GM19193 (cell line): ENCODE data around the gene XG.

ENCODE experiments used
- POLR2A ChIP-seq: IDR thresholded peaks from 4 replicates; pipeline ENCODE4 v1.6.1; 2011; ENCODE audit not compliant: insufficient read depth, insufficient read length; ENCODE audit errors: extremely low read depth

Gene XG

GRCh38 chrX:2767631-2768455 is 16.0 kb downstream of the XG start:
- TF ChIP-seq POLR2A = no peak

DNA sequence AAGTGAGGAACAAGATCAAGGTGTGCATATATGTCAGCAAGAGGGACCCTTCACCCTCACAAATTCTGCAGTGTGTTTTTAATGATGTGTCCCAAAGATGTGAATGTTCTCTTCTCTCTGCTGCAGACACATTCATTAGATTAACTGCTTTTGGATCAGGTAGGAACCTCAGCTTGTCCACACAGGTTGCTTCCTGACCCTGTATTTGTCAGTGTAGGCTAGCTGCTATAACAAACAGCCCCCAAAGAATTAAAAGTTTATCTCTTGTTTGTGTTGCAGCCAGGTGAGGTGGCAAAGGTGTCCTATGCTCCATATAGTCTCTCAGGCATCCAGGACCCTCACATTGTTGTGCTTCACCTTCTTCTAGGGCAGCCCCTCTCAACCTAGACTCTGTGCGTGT is 17.8 kb downstream of the XG start:
- no peak for TF ChIP-seq POLR2A

DNA sequence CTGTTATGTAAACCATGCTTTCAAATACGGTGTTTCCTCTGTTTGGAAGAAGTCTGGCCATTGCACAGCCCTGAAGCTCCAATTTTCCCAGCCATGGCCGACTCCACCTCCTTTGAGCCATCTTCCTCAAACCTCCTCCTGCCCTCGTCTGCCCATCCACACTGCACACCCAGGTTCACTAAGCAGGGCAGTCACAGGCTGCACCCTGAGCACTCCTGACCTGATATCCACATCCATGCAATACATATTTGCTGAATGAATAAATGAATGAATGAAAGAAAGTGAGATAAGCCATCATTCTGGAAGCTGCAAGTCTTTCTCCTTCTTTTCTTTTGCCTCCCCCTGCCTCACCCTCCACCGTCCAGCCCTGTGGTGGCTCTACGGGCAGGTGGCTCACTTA is 22.2 kb downstream of the XG start:
- TF ChIP-seq POLR2A = no peak

GRCh38 chrX:2774776-2775175 is 22.9 kb downstream of the XG start:
- no peak for TF ChIP-seq POLR2A

DNA sequence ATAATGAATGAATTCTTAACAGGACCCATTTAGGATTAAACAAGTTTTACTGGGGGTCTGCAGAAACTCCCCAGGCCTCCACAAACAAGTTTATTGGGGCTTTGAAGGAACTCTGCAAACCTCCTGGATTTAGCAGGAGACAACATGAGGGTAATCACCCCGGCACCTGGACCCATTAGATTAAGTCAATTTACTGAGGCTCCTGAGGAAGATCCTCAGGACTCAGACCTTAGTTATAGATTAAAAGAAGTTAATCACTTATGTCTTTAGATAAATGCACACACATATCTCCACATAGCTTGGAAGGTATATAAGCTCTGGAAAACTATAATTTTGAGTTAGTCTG is 29.4 kb downstream of the XG start:
- TF ChIP-seq POLR2A = no peak

DNA sequence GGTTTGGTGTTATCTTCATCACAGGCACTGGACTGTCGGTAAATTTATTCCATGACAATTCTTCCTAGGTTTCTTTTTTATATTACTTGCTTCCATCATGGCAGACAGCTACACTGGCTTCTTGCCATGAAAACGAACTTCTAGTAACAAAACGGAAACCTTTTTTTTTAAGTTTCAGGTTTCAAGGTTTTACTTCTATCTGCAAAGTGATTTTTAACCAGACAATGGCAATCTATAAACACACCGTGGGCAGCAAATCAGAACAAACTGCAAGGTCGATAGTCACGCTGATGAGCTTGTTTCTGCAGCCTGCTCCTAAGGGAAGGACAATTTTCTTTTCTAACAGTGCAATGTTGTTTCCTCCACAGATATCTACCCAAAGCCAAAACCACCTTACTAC is 29.9 kb downstream of the XG start:
- TF ChIP-seq POLR2A = no peak

DNA sequence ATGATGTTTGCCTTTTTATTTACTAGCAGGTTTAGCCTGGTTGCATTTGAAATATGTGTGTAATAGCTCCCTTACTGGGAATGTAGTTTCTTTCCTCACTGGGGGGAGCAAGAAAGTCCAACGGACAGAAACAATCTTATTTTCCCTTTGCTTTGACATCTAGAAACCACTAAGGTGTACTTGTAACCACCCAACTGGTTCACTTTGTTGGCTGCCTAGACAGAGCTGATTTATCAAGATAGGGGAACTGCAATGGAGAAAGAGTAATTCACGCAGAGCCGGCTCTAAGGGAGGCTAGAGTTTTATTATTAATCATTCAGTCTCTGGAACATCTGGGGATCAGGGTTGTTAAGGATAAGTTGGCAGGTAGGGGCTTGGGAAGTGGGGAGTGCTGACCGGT is 30.3 kb downstream of the XG start:
- TF ChIP-seq POLR2A = no peak

GRCh38 chrX:2782778-2783177 is 30.9 kb downstream of the XG start:
- TF ChIP-seq POLR2A = no peak

DNA sequence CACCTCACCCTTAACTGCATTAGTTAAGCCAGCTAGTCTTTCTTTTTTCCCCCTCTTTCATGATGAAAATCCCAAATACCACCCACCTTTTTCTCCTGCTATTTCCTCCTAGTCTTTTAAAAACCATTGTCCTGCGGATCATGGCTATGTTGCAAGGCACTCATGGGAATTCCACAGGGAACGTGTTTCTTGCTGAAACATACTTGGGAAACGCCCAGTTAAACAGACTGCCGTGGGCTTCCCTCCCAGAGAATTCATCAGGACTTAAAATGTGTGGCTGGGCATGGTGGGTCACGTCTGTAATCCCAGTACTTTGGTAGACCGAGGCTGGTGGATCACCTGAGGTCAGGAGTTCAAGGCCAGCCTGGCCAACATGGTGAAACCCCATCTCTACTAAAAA is 32.2 kb downstream of the XG start:
- no peak for TF ChIP-seq POLR2A

- no peak for TF ChIP-seq POLR2A
These were observed 33.7 kb downstream of the XG start for GRCh38 chrX:2785538-2785937.

GRCh38 chrX:2788980-2789379 is 37.1 kb downstream of the XG start:
- TF ChIP-seq POLR2A = no peak

- no peak for TF ChIP-seq POLR2A
These were observed 37.7 kb downstream of the XG start for GRCh38 chrX:2789569-2789968.

DNA sequence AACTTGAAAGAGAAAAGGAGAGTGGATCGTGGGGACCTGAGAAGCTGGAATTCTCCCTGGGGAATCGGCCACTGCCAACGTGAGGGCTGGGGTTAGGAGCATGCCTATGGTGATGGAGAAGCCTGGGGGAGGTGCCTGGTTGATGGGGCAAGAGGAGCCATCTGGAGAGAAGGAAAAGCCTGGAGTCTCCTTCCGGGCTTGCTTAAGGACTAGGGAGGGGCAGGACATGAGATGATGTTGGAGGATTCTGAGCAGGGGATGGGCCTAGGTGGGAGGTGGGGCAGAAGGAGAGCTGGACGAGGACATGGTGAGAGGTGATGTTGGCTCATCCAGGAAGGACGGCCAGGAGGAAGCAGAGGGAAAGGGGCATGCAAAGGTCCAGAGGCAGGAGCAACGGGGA is 41.9 kb downstream of the XG start:
- no peak for TF ChIP-seq POLR2A

DNA sequence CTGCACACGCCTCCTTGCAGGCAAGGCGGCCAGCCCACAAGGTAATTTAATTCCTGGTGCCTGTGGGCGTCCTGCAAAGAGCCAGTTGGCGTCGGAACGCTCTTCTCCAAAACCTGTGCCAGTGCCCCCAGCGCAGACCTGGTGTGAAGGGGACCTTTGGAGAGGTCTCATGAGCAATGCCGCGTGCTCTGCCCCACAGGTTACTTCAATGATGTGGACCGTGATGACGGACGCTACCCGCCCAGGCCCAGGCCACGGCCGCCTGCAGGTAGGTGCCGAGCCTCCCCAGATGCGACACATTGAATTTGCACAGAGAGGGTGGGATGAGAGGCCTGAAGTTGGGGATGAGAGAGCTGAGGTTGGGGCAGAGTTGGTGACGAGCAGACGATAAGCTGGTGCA is 42.5 kb downstream of the XG start:
- TF ChIP-seq POLR2A = no peak

DNA sequence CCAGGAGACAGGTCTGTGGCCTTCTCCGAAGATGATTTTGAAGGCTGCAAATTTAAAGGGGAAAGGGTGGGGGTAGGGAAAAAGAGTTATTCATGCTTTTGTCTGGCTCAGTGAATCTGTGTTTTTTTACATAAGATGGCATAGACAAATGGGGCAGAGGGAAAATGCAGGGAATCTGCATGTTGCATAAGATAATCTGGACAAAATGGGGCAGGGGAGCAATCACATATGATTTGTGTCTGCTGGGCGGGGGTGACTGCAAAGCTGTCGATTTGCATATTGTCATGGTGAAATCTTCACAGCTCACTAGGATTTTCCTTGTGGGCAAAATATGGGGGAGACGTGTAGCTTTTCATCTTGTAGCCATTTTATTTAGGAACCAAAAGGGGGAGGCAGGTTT is 47.5 kb downstream of the XG start:
- no peak for TF ChIP-seq POLR2A

DNA sequence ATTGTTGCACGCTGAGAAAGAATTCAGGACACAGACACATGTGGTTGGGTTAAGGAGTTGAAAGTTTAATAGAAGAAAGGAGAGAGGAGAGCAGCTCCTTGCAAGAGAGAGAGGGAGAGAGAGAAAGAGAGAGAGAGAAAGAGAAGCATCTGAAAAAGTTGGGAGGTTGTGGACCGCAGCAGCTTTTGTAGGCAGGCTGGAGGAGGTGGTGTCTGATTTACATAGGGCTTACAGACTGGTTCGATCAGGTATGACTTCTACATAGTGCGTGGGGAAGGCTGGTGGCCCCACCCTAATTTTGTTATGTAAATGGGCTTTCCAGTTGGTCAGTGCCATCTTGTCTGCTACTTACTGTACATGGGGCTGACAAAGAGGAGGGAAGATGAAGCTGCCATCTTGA is 49.4 kb downstream of the XG start:
- no peak for TF ChIP-seq POLR2A

DNA sequence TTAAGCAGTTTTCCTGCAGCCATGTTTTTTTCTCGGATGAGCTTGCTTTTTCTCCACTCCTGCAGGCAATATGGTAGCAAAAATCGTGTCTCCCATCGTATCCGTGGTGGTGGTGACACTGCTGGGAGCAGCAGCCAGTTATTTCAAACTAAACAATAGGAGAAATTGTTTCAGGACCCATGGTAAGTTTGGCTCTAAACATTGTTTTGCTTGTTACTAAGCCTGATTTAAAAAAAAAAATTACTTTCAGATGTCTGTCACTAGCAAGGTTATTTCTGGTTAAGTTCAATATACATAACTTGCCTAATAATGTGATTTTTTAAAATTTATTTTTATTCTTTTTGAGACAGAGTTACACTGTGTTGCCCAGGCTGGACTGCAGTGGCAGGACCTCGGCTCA is 59.4 kb downstream of the XG start:
- no peak for TF ChIP-seq POLR2A

DNA sequence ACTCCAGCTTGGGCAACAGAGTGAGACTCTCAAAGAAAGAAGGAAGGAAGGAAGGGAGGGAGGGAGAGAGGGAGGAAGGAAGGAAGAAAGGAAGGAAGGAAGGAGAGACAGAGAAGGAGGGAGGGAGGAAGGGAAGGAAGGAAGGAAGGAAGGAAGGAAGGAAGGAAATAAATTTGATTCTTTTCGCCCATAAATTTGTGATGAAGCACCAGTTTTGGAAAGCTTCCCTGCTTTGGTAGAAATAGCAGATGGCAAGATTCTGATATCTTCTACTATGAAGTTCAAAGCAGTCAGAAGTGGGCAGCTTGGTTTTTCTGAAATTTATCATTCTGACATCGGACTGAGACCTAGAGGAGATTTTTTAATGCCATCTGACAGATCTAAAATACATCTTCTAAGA is 65.2 kb downstream of the XG start:
- TF ChIP-seq POLR2A = no peak
